Omental fat pad (tissue), 4 donors: ENCODE measurements around the gene BAIAP2. TPM values are rescaled to one million over a fixed set of nuclear protein-coding genes. Genes with fewer than 3 reads are reported as not detected.

ENCODE experiments used
- ATAC-seq: fragments of 150-250 bp; one replicate; pipeline ENCODE4 v1.9.1; 2016; ENCODE audit warnings: mild to moderate bottlenecking, moderate library complexity; ENCODE audit not compliant: low FRiP score
- DNase-seq: peaks from one replicate; pipeline ENCODE4 v3.0.0-alpha.2; 2019; ENCODE audit warnings: low spot score
- CTCF ChIP-seq, 3 donors: fragments of 450-650 bp; IDR thresholded peaks; one replicate each; pipeline ENCODE4 v1.5.1; 2016 to 2017; ENCODE audit warnings: antibody characterized with exemption in 3 of 3, mild to moderate bottlenecking in 3 of 3, moderate library complexity in 2 of 3
- total RNA-seq, 4 donors: library from RNA; depleted of rRNA; stranded (reverse); fragments of >200 nt; gene quantifications; one replicate each; pipeline ENCODE4 v1.1.0, GENCODE V29; 2016

Gene BAIAP2
- total RNA-seq, 4 donors from 2014 or later, result 15.9 to 50.2 (median 36.4) TPM

DNA sequence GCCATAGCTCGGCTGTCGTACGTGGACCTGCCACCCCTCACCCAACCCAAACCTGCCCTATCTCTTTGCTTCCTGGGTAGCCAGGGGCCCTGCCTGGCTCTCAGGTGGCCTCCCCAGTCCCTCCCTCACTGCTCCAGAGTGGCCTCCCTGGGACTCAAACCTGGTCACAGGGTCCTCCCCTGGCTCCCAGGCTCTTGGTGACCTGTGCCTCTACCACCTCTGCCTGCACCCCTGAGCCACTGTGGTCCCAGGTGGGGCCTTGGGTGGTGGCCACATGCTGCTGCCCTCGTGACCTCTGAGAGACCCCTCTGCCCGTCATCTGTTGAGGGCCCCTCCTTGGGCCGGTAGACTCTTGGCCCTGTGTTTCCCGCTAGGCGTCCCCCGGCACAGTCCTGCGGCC is 65.7 kb downstream of the BAIAP2 start:
- no peak for TF ChIP-seq CTCF (IDR thresholded peaks at IDR 0.05)
- ATAC-seq, result no peak
- DNase-seq, result no peak

DNA sequence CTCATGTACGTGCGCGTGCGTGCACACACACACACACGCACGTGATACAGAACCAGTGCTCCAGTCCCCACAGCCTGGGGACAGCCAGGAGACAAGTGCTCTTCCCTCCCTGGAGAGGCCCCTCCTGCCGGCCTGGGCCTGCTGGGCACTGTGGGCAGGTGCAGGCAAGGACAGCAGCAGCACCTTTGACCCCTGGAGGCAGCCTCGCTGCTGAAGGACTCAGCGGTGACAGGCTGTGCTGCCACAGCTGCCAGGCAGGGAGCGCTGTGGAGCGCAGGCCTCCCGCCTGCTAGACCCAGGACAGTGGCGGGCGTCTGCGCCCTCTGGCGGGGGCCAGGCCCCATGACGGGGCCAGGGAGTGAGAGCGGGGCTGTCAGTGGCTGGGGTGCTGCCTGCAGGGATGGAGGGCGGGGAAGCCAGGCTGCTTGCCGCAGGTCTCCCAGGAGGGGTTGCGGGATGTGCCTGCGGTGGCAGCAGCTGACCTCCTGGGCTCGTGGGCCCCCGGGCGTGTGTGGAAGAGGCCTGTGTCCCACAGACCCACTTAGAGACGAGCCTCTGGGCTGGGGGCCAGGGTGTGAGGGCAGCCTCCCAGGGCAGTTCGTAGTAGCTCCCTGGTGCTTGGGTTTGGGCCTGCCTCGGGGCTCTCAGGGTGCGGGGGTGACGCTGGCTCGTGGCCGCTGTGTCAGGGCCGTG is 66.8 kb downstream of the BAIAP2 start:
- DNase-seq (no peak), ATAC-seq (peak; percentile 39)
- peak in 2 of 3 donors; percentile 93 to 96 for TF ChIP-seq CTCF (IDR thresholded peaks at IDR 0.05)

DNA sequence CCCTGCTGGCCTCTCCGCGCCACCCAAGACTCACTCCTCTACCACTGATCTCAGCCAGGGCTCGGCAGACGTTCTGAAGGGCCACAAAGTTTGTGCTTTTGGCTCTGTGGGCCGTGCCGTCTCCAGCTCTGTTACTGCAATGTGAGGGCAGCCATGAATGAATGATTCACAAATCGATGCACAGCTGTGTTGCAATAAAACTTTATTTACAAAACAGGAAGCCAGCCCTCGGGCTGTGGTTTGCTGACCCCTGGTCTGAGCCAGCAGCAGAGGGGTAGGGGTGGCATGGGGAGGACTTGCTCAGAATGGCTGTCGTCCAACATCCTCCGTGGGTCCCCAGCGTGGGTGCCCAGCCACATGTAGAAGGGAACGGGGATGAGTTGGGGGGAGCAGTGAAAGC is 67.4 kb downstream of the BAIAP2 start:
- no peak for DNase-seq
- ATAC-seq, result no peak
- TF ChIP-seq CTCF (IDR thresholded peaks at IDR 0.05), result no peak

DNA sequence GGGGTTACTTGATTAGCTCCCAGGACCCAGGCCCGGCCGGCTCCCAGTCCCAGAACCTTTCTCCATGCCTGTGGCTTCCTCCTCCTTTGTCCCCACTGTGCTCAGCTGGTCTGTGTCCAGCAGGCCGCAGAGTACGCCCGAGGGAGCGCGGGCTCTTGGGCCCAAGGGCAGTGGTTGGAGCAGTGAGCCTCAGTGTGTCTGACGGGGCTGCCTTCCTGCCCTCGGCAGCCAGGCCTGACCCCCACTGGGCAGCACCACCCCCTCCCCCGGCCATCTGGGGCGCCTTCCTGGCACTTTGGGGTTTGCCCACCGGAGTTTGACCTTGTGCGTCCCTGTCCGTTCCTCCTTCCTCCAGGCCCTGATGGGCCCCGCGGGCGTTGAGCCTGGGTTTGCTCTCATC is 67.9 kb downstream of the BAIAP2 start:
- ATAC-seq (no peak), DNase-seq (no peak)
- TF ChIP-seq CTCF (IDR thresholded peaks at IDR 0.05), result no peak

GRCh38 chr17:81103379-81103778 is 68.4 kb downstream of the BAIAP2 start:
- no peak for TF ChIP-seq CTCF (IDR thresholded peaks at IDR 0.05)
- ATAC-seq, result no peak

GRCh38 chr17:81106716-81107115 is 71.8 kb downstream of the BAIAP2 start:
- no peak for ATAC-seq
- DNase-seq, result no peak
- TF ChIP-seq CTCF (IDR thresholded peaks at IDR 0.05), result no peak

More at GRCh38 chr17:81103379-81103778, 68.4 kb downstream of the BAIAP2 start:
- DNase-seq, result no peak

DNA sequence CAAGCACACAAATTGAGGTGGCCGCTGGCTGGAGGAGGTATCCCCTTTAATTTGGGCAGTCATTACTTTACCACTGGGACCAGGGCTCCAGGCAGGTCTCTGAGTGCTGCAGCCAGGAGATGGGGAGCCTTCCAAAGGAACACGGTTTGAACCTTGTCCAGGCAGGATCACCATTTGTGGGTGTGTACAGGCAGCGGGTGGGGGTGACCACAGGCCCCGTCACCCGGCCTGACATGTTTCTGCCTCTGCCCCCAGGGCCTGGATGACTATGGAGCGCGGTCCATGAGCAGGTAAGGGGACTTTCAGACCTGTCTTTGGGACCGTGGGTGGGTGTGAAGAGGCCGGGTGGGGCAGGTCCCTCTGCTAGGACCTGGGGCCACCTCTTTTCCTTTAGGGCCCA is 73.3 kb downstream of the BAIAP2 start:
- DNase-seq, result no peak
- ATAC-seq, result no peak
- no peak for TF ChIP-seq CTCF (IDR thresholded peaks at IDR 0.05)
